ENCODE results near the gene NKD1. TPM values are rescaled to one million over a fixed set of nuclear protein-coding genes. Genes with fewer than 3 reads are reported as not detected.

The NKD1 gene
- total and polyA plus RNA-seq, 2 donors (not counting 1 experiment from before 2014, with no cell fraction given): 0.16 to 1.9 TPM

DNA sequence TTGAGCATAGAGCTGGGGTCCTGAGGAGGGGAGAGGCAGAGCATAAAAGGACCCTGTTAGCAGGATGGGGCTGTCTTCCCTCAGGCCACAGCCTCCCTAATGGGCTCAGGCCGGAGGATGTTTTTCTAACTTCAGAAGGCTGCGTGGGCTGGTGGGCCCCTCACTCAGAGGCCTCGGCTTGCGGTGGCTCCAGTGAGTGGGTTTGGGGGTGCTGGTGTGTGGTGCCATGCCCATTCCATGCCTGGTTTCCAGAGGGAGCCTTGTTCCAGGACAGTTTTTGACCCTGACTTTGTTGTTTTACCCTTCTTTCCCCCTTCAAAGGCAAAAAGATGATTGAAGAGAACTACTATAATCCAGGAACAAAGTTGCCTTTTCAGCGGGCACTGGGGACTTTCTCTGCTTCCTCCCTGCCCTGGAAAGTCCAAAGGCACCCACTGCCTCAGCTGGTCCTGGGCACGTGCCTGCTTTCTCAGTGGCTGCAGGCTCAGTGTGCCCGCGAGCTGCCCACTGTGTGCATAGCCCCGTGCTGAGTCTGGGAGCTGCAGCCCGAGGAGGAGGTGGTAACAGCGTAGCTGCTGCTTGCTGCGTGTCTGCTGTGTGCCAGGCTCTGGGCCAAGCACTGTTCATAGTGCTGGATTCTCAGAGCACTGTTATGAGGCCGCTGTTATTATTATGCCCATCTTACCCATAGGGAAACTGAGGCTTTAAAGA, 11.8 kb downstream of the NKD1 start:
- H3K4me3 Mint-ChIP-seq: no peak overlapping the region

More for the DNA sequence above, 11.8 kb downstream of the NKD1 start:
- Histone ChIP-seq H3K36me3 (replicated peaks in 1 of 2; ENCODE audit: control extremely low read depth in 1 of 2, control insufficient read depth in 1 of 2, extremely low read depth in 1 of 2, insufficient read depth in 2 of 2, low read length in 1 of 2) (no peaks in the 10 kb centered on the region), H3K79me2 (ENCODE audit: control insufficient read depth, insufficient read depth, low read length) (no peaks in the 10 kb centered on the region), H3K4me1 (ENCODE audit: control insufficient read depth in 2 of 2, insufficient read depth in 2 of 2, low read length in 2 of 2) (peaks cover 0 to 7% of the 10 kb centered on the region in 2 donors), H2AFZ (ENCODE audit: insufficient read depth, low read depth, low read length, poor library complexity, severe bottlenecking) (no peak overlapping the region), H3K27me3 (replicated peaks in 1 of 4; ENCODE audit: control extremely low read depth in 1 of 4, control insufficient read depth in 3 of 4, insufficient read depth in 4 of 4, low read length in 3 of 4) (no peaks in the 10 kb centered on the region), H4K20me1 (ENCODE audit: control insufficient read depth, insufficient read depth, low read length, poor library complexity, severe bottlenecking) (no peaks in the 10 kb centered on the region), H3K27ac (ENCODE audit: low read length in 2 of 2) (no peak overlapping the region), H3K9ac (ENCODE audit: low read length) (no peak overlapping the region), H3K4me3 (ENCODE audit: control extremely low read depth in 1 of 5, extremely low read depth in 1 of 5, insufficient read depth in 1 of 5, low read depth in 2 of 5, low read length in 4 of 5) (no peak overlapping the region), H3K9me3 (ENCODE audit: control extremely low read depth in 1 of 3, control insufficient read depth in 2 of 3, insufficient read depth in 1 of 3, low read length in 2 of 3) (peaks cover 0 to 14% (median 3%) of the 10 kb centered on the region in 3 donors), H3K4me2 (replicated peaks; ENCODE audit: low read depth, low read length, poor library complexity, severe bottlenecking) (no peak overlapping the region)
- Mint-ChIP-seq H3K27me3 (no peaks in the 10 kb centered on the region), H3K4me1 (no peaks in the 10 kb centered on the region), H3K27ac (no peak overlapping the region), H3K9me3 (ENCODE audit: insufficient read depth) (peaks cover 3% of the 10 kb centered on the region)
- CTCF ChIA-PET: interaction anchor here (1.3 to 2.0 kb wide), 2 partner anchors 67 to 107 kb away, joined by 4 to 6 read pairs; no protein-coding TSS in a partner anchor
- no peak for TF ChIP-seq EZH2 (IDR thresholded peaks at IDR 0.05; ENCODE audit: borderline replicate concordance, insufficient read depth, low read depth, low read length, poor library complexity, severe bottlenecking)
- TF ChIP-seq, protein P1, sequence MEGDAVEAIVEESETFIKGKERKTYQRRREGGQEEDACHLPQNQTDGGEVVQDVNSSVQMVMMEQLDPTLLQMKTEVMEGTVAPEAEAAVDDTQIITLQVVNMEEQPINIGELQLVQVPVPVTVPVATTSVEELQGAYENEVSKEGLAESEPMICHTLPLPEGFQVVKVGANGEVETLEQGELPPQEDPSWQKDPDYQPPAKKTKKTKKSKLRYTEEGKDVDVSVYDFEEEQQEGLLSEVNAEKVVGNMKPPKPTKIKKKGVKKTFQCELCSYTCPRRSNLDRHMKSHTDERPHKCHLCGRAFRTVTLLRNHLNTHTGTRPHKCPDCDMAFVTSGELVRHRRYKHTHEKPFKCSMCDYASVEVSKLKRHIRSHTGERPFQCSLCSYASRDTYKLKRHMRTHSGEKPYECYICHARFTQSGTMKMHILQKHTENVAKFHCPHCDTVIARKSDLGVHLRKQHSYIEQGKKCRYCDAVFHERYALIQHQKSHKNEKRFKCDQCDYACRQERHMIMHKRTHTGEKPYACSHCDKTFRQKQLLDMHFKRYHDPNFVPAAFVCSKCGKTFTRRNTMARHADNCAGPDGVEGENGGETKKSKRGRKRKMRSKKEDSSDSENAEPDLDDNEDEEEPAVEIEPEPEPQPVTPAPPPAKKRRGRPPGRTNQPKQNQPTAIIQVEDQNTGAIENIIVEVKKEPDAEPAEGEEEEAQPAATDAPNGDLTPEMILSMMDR (IDR thresholded peaks at IDR 0.05): no peak
- 94% methylated on average over 13 of the region's 13 CpGs for WGBS (ENCODE audit: insufficient coverage)
- no peak for ATAC-seq (ENCODE audit: low read depth)
- POLR2A ChIA-PET: no interaction called here
- intact Hi-C loops (cut with micrococcal nuclease): no loop called here
- DNase-seq: no peak
